HG03457 (cell line): ENCODE data around the gene FCAMR.

Source experiments
- ATAC-seq: cut with Tn5 transposase; IDR thresholded peaks from one replicate; pipeline ENCODE4 v1.9.1; 2021; ENCODE audit warnings: moderate number of reproducible peaks; ENCODE audit not compliant: unreplicated experiment

Gene FCAMR

DNA sequence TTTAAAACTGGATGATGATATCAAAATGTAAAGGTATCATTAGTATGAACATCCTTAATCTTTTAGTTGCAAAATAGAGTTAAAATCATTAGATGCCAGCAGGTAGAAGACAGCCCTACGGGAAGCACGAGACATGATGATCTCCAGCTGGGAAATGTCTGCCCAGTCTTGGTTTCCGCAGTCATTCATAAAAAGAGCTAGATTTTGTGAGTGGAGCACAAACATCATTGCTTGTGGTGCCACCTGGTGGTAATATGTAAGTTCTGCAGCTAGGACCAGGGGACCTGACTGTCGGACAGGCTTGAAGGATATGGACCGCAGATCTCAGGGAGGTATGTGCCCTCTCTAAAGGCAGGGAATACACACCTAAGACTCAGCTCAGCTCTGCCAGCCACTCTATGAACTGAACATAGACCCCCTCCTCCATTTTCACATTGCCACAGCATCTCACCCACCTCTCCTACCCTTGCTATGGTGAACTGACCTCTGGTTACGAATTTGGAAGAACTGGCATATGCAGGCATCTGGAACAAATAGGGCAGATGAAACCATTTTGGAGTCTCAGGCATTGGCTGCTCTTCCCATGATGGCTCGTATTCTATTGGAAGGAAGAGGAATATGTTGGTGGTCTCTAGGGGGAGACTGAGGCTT, 57.7 kb downstream of the FCAMR start:
- ATAC-seq, result peak; percentile 60

DNA sequence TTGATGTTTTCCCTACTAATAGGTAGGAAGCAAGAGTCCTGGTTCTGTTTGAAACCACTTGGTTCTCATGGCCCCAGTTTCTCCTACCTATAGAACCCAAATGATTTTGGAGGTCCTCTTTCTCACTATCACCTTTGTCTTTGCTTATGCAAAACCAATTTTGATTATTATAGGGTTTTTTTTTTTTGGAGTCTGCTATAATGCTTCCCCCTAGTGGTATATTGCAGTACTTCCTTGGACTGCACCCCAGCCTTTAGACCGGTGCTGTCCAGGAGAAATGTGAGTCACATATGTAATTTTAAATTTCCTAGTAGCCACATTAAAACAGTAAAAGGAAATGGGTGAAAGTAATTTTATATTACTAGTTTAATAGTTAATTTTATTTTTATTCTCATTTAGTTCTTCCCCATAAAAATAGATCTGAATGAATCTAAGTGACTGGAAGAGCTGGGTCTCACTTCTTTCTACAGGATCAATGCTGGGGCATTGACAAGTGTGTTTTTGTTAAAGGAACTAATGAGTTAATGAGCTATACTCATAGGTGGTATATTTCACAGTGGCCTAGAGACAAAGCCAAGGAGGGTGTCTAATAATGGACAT, 59.1 kb downstream of the FCAMR start:
- ATAC-seq, result no peak

DNA sequence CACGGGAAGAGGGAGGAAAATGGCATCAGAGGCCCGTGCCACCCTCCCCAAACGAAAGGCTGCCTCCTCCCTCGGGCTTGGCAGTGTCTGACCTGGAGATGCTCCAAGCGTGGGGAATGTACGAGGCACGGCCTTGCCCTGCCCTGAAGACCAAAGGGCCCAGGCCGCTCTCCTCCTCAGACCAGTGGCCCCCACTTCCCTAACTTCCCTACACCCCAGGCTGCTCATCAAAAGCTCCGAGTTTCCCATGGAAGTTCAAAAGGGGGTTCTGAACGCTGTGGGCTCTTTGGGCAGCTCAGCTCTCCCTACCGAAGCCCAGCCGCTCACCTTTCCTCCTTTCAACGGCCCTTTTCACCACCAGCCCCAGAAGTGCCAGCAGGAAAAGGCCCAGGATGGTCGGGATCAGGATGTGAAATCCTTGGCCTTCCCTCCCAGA, 60.4 kb downstream of the FCAMR start:
- ATAC-seq, result no peak

DNA sequence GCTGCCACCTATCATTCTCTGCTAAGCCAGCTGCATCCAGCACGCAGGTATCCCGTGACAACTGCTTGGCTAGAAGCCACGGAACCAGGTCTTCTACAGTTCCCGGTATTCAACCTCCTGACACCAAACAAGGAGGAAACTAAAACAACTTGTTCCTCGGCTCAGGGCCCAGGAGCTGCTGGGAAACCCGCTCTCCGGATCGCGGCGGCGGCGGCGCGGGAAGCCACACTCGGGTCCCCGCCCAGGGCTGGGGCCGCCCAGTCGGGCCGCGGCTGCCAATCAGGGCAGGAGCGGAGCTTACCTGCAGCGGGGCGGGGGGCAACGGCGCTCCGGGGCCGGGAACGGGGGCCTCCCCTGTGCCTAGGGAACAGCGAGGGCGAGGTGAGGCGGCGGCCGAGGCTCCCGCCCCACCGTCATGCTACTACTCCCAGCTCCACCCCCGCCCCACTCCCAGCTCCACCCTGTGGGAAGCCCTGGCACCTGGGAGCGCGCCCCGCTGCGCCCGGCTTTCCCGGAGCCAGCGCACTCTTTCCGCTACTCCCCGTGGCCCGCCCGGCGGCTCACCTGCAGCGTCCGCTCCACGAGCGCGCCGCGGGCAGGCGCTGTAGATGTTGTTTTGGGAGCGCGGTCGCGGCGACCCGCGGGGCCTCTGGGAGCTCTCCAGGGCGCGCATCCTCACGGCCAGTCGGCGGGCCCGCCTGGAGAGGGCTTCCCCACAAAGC, 60.9 kb downstream of the FCAMR start:
- no peak for ATAC-seq

DNA sequence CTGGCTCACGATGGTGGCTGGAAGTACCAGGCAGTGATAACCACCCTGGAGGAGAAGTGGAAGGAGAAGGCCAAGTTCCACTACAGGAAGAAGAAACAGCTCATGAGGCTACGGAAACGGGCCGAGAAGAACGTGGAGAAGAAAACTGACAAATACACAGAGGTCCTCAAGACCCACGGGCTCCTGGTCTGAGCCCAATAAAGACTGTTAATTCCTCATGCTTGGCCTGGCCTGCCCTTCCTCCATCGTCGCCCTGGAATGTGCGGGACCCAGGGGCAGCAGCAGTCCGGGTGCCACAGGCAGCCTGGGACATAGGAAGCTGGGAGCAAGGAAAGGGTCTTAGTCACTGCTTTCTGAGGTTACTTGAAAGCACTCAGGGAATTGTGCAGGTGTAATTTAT, 62.2 kb downstream of the FCAMR start:
- no peak for ATAC-seq
